Mesenchymal stem cell (in vitro differentiated cells and primary cell): ENCODE measurements around the gene THBD.

Source experiments
- DNase-seq: peaks from one replicate; pipeline ENCODE4 v3.0.0-alpha.2; 2013
- H2AFZ ChIP-seq: one replicate; pipeline ENCODE4 v1.6.1; 2013; ENCODE audit warnings: low read depth, mild to moderate bottlenecking, control low read depth, inconsistent platforms, low read length, moderate library complexity
- H2AK5ac ChIP-seq: 2 replicates; pipeline ENCODE4 v1.6.1; 2013; ENCODE audit warnings: low read length, moderate library complexity, mild to moderate bottlenecking, inconsistent platforms; ENCODE audit not compliant: severe bottlenecking
- H2BK120ac ChIP-seq: one replicate; pipeline ENCODE4 v1.6.1; 2013; ENCODE audit warnings: low read depth, mild to moderate bottlenecking, inconsistent platforms, low read length, moderate library complexity
- H2BK12ac ChIP-seq, 2 experiments: one replicate each; pipeline ENCODE4 v1.6.1; 2013; ENCODE audit warnings: inconsistent platforms in 2 of 2, low read length in 2 of 2, mild to moderate bottlenecking in 2 of 2, moderate library complexity in 2 of 2, control low read depth in 1 of 2
- H2BK15ac ChIP-seq: one replicate; pipeline ENCODE4 v1.6.1; 2013; ENCODE audit warnings: mild to moderate bottlenecking, low read depth, inconsistent platforms; ENCODE audit not compliant: poor library complexity, severe bottlenecking
- H2BK5ac ChIP-seq: 2 replicates; pipeline ENCODE4 v1.6.1; 2013; ENCODE audit warnings: low read depth, mild to moderate bottlenecking, low read length, control low read depth, inconsistent platforms; ENCODE audit not compliant: poor library complexity, severe bottlenecking
- H3K14ac ChIP-seq, 2 experiments: one replicate each; pipeline ENCODE4 v1.6.1; 2013; ENCODE audit warnings: inconsistent platforms in 2 of 2, low read length in 2 of 2, control low read depth in 1 of 2, mild to moderate bottlenecking in 1 of 2, moderate library complexity in 1 of 2
- H3K18ac ChIP-seq, 2 experiments: one replicate each; pipeline ENCODE4 v1.6.1; 2013; ENCODE audit warnings: inconsistent platforms in 2 of 2, low read length in 2 of 2, control low read depth in 1 of 2, low read depth in 1 of 2, mild to moderate bottlenecking in 1 of 2
- H3K23ac ChIP-seq, 2 experiments: one replicate each; pipeline ENCODE4 v1.6.1; 2013; ENCODE audit warnings: inconsistent platforms in 2 of 2, low read length in 2 of 2, mild to moderate bottlenecking in 2 of 2, moderate library complexity in 2 of 2, control low read depth in 1 of 2
- H3K27ac ChIP-seq: 2 replicates; pipeline ENCODE4 v1.5.1; 2013; ENCODE audit warnings: mild to moderate bottlenecking, moderate library complexity, low read length, control low read depth, inconsistent platforms; ENCODE audit not compliant: poor library complexity, severe bottlenecking
- H3K27me3 ChIP-seq, 2 experiments: 2 replicates each; pipeline versions ENCODE4 v1.6.1 to v1.7.0; 2013; ENCODE audit warnings: low read length in 2 of 2, mild to moderate bottlenecking in 2 of 2, moderate library complexity in 2 of 2, control low read depth in 1 of 2, inconsistent platforms in 1 of 2; ENCODE audit not compliant: control insufficient read depth in 1 of 2, insufficient read depth in 1 of 2
- H3K36me3 ChIP-seq, 2 experiments: 2 replicates each; pipeline versions ENCODE4 v1.6.1 to v1.7.0; 2013; ENCODE audit warnings: low read length in 2 of 2, control low read depth in 1 of 2, inconsistent platforms in 1 of 2, low read depth in 1 of 2, mild to moderate bottlenecking in 1 of 2; ENCODE audit not compliant: insufficient read depth in 2 of 2, control insufficient read depth in 1 of 2
- H3K4ac ChIP-seq, 2 experiments: one replicate each; pipeline ENCODE4 v1.6.1; 2013; ENCODE audit warnings: inconsistent platforms in 2 of 2, low read length in 2 of 2, mild to moderate bottlenecking in 2 of 2, moderate library complexity in 2 of 2, control low read depth in 1 of 2, low read depth in 1 of 2
- H3K4me1 ChIP-seq: 2 replicates; pipeline ENCODE4 v1.6.1; 2013; ENCODE audit warnings: low read depth, low read length, control low read depth; ENCODE audit not compliant: control insufficient read depth, insufficient read depth
- H3K4me2 ChIP-seq: 2 replicates; pipeline ENCODE4 v1.6.1; 2013; ENCODE audit warnings: low read length, mild to moderate bottlenecking, inconsistent platforms; ENCODE audit not compliant: poor library complexity, severe bottlenecking
- H3K4me3 ChIP-seq, 2 experiments: 2 replicates each; pipeline versions ENCODE4 v1.5.1 to v1.7.0; 2013; ENCODE audit warnings: low read length in 2 of 2, mild to moderate bottlenecking in 2 of 2, control low read depth in 1 of 2, low read depth in 1 of 2; ENCODE audit not compliant: insufficient read depth in 1 of 2
- H3K79me1 ChIP-seq: replicated peaks from 2 replicates; pipeline ENCODE4 v1.6.1; 2013; ENCODE audit warnings: mild to moderate bottlenecking, control low read depth, low read length, inconsistent platforms; ENCODE audit not compliant: poor library complexity, severe bottlenecking
- H3K9ac ChIP-seq: 2 replicates; pipeline ENCODE4 v1.7.0; 2013; ENCODE audit warnings: mild to moderate bottlenecking, low read length, moderate library complexity
- H3K9me3 ChIP-seq: 2 replicates; pipeline ENCODE4 v1.7.0; 2013; ENCODE audit warnings: mild to moderate bottlenecking, low read length; ENCODE audit not compliant: control insufficient read depth
- H4K8ac ChIP-seq: one replicate; pipeline ENCODE4 v1.6.1; 2013; ENCODE audit warnings: inconsistent platforms, mild to moderate bottlenecking, low read length, moderate library complexity
- H4K91ac ChIP-seq: one replicate; pipeline ENCODE4 v1.6.1; 2013; ENCODE audit warnings: mild to moderate bottlenecking, low read length, inconsistent platforms
- WGBS: methylation state at CpG from one replicate; pipeline ENCODE4 v1.1.7; 2013; ENCODE audit warnings: mixed read lengths; 5-methylcytosine and 5-hydroxymethylcytosine counted together

Gene THBD

GRCh38 chr20:23008667-23009066 is 40.8 kb downstream of the THBD start:
- Histone ChIP-seq H3K79me1 (no peaks in the 10 kb centered on the region), H4K8ac (no peak overlapping the region), H2AFZ (no peak overlapping the region), H3K27ac (no peak overlapping the region), H3K9ac (no peak overlapping the region), H3K4me3 (no peak overlapping the region), H3K4me2 (no peak overlapping the region), H3K4ac (no peak overlapping the region), H2BK15ac (no peak overlapping the region), H3K9me3 (no peaks in the 10 kb centered on the region), H2AK5ac (no peak overlapping the region), H2BK12ac (no peak overlapping the region), H3K36me3 (no peaks in the 10 kb centered on the region), H3K27me3 (peaks cover 0 to 3% of the 10 kb centered on the region in 2 experiments), H2BK5ac (no peak overlapping the region), H4K91ac (peak overlapping the region; percentile 43), H3K4me1 (peaks cover 2% of the 10 kb centered on the region), H3K14ac (no peak overlapping the region), H2BK120ac (no peak overlapping the region), H3K18ac (no peak overlapping the region), H3K23ac (no peak overlapping the region)
- WGBS, result no CpG with 5 or more reads among the region's 2 CpGs
- DNase-seq, result no peak

- H3K23ac ChIP-seq, result no peak overlapping the region
- H2BK5ac ChIP-seq, result no peak overlapping the region
- H2BK12ac ChIP-seq, result no peak overlapping the region
- H2AK5ac ChIP-seq, result no peak overlapping the region
- no peaks in the 10 kb centered on the region for H3K79me1 ChIP-seq
- H2AFZ ChIP-seq, result no peak overlapping the region
- WGBS, result 91% methylated on average over 9 of the region's 9 CpGs
- peaks cover 2% of the 10 kb centered on the region for H3K4me1 ChIP-seq
- H3K36me3 ChIP-seq, result no peaks in the 10 kb centered on the region
- no peak overlapping the region for H4K91ac ChIP-seq
- H3K4ac ChIP-seq, result no peak overlapping the region
- H4K8ac ChIP-seq, result no peak overlapping the region
- no peaks in the 10 kb centered on the region for H3K9me3 ChIP-seq
- no peak overlapping the region for H2BK120ac ChIP-seq
- no peak overlapping the region for H3K4me3 ChIP-seq
- H3K27ac ChIP-seq, result no peak overlapping the region
- H3K14ac ChIP-seq, result no peak overlapping the region
- H3K18ac ChIP-seq, result no peak overlapping the region
- no peak overlapping the region for H3K4me2 ChIP-seq
- peaks cover 0 to 3% of the 10 kb centered on the region in 2 experiments for H3K27me3 ChIP-seq
- DNase-seq, result no peak
- no peak overlapping the region for H3K9ac ChIP-seq
- H2BK15ac ChIP-seq, result no peak overlapping the region
Measured at GRCh38 chr20:23007886-23008655, 41.4 kb downstream of the THBD start.

GRCh38 chr20:23007462-23007861 is 42.0 kb downstream of the THBD start:
- Histone ChIP-seq H3K4me3 (no peak overlapping the region), H3K4me2 (no peak overlapping the region), H3K36me3 (no peaks in the 10 kb centered on the region), H4K8ac (no peak overlapping the region), H2BK12ac (no peak overlapping the region), H3K27me3 (peaks cover 0 to 3% of the 10 kb centered on the region in 2 experiments), H3K27ac (no peak overlapping the region), H2BK120ac (no peak overlapping the region), H3K9me3 (no peaks in the 10 kb centered on the region), H2AK5ac (no peak overlapping the region), H2BK15ac (no peak overlapping the region), H3K79me1 (no peaks in the 10 kb centered on the region), H2AFZ (no peak overlapping the region), H2BK5ac (no peak overlapping the region), H3K14ac (no peak overlapping the region), H3K4ac (no peak overlapping the region), H3K18ac (no peak overlapping the region), H3K4me1 (peaks cover 2% of the 10 kb centered on the region), H3K9ac (no peak overlapping the region), H3K23ac (no peak overlapping the region), H4K91ac (no peak overlapping the region)
- DNase-seq, result no peak
- WGBS, result 79% methylated on average over 3 of the region's 3 CpGs

- Histone ChIP-seq H3K4me1 (peaks cover 2% of the 10 kb centered on the region), H2BK15ac (no peak overlapping the region), H3K18ac (no peak overlapping the region), H2BK12ac (no peak overlapping the region), H3K4me2 (no peak overlapping the region), H3K27ac (no peak overlapping the region), H2AFZ (no peak overlapping the region), H3K27me3 (peaks cover 0 to 3% of the 10 kb centered on the region in 2 experiments), H3K9ac (no peak overlapping the region), H2AK5ac (no peak overlapping the region), H2BK5ac (no peak overlapping the region), H3K14ac (no peak overlapping the region), H3K79me1 (no peaks in the 10 kb centered on the region), H3K4me3 (no peak overlapping the region), H3K36me3 (no peaks in the 10 kb centered on the region), H3K4ac (no peak overlapping the region), H4K8ac (no peak overlapping the region), H4K91ac (no peak overlapping the region), H2BK120ac (no peak overlapping the region), H3K9me3 (no peaks in the 10 kb centered on the region), H3K23ac (no peak overlapping the region)
- DNase-seq, result no peak
Measured at GRCh38 chr20:23005776-23006175, 43.7 kb downstream of the THBD start.
